GM21576 (cell line): ENCODE data around the gene DRAXIN.

Source experiments
- ATAC-seq: cut with Tn5 transposase; IDR thresholded peaks from one replicate; pipeline ENCODE4 v1.9.1; 2021; ENCODE audit warnings: mild to moderate bottlenecking, moderate library complexity; ENCODE audit not compliant: unreplicated experiment

The DRAXIN gene

DNA sequence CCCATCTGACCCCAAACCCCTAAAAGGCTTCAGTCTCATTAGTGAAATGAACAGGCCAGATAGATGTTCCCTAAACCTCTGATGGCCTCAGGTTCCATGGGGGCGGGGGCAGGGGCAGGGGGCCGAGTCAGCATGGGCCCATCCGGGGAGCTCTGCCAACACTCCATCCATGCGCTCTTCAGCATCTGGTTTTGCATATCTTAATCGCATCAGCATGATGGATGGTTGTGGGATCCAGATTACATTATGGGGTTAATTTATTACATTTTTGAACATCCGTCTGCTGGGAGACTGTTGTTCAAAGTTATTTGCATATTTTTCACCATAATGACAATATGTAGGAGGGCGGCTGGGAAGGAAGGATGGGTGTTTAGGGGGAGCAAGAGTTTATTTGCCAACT is 7.4 kb upstream of the DRAXIN start:
- no peak for ATAC-seq

DNA sequence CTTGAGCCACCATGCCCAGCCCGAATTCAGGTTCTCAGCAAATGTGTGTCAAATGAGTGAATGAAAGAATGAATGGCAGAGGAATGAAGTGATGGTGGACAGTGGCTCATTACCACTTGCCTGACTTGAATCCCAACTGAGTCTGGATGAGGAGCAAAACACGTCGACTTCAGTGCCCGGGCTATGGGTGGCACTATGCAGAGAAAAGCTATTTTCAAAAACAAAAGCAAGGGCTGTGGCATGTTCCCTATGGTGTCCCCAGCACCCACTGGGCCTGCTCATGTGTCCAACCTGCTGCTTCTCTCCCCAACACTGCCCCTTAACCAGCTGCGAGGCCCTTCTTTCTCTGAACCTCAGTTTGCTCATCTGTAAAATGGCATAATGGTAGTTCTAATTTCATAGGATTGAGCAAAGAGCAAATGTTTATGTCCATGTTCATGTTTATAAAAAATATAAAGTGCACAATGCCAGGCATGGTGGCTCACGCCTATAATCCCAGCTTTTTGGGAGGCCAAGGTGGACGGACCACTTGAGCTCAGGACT is 6.2 kb upstream of the DRAXIN start:
- ATAC-seq = no peak

DNA sequence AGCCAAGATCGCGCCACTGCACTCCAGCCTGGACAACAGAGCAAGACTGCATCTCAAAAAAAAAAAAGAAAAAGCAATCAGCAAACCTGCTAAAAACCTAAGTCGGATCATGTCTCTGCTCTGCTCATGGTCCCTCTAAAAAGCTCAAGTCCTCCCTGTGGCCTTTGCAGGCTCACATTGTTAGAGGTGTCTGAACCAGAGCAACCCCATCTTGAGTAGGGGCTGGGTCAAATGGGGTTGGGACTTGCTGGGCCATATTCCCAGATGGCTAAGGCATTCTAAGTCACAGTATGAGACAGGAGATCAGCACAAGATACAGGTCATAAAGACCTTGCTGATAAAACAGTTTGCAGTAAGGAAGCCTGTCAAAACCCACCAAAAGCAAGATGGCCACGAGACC is 3.0 kb upstream of the DRAXIN start:
- ATAC-seq = no peak

DNA sequence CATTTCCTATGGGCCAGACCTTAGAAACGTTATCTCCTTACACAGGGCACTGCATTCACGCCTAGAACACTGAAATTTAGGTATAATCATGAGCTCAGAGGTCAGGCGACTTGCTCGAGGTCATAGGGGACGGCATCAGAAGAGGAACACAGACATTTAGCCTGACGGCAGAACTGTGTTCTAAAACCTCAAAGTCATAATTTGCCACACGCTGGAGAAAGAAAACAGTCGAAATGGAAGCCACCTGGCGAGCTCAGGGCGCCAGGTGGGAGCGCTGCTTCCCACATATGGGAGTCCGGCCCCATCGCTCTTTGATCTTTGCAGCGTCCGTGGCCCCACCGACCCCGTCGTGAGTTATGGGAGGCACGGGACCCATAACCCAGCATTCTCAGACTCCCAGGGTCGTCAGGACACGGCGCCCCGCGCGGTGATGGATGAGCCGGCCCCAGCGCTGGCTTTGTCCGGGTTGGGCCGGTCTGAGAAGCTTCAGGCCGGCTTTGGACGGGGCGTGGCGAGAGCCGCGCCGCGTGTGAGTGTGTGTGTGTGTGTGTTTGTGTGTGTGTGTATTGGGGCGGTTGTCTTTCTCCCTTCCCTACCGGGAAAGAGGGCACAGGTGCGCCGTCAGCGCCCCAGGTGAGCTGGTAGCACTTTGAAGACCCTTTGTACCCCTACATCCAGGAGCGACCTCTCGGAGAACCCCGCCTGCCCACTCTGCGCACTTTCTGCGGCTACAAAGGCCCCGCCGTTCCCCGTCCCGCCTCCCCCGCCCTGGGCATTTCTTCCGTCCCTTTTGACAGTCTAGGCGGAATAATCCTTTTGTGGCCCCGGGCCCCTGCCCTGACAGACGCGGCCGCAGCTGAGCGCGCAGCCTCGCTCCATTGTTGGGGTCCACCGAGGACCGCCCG is 861 bp upstream of the DRAXIN start:
- ATAC-seq = no peak

DNA sequence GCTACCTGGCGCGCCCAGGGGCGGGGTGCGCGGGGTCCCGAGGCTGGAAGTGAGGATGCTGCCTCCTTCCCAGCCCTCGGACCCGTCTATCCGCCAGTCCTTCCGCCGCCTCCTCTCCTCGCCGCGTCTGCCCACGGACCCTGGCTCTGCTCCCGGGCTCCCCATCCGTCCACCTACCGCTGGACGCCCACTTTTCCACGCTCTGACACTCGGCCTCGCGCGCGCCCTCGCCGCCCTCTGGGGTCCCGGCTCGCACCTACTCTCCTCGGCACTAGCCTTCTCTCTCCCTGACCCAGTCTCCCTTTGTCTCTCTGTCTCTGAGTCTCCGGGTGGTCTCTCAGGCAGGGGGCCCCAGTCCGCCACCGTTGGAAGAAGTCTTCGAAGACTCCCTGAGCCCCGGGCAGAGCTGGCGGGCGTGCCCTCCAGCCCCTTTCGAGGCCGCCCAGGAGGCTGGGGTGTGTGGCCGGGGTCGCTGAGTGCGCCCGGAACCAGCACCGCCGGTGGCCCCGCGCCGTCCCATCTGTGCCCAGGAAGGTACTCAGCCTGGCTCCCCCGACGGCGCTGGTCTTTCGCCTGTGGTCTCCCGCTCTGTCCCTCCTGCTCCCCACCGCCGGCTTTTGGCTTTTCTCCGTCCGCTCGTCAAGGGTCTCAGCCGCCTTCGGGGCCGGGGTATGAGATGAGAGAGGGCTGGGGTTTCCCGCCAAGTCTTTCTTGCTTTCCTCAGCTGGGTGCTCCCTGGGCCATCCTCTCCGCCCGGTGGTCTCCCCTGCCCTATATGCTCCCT is 610 bp downstream of the DRAXIN start:
- no peak for ATAC-seq

DNA sequence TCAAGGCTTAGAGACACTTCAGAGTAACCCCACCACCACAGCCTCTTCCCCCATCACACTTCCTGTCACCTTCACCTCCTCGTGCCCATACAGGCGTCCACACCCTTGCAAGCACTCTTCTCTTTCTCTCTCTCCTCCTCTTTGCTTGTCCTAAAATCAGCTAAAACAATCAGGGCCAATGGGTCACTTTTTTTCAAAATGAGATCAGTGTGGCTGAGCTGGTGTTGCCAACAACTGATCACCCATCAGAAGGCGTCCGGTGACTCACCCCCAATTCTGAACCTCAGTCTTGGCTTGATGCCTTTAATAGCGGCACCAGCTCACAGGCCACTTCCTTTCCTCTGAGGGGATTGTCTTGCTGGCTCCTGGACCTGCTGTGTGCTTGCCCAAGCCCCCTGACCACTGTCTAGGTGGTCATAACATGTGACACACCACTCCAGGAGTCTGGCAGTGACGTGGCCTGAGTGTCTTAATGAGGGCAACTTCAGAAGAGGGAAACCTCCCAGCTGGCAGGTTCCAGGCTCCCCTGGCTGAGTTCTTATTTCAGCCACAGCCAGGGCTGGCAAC is 1.6 kb downstream of the DRAXIN start:
- no peak for ATAC-seq

DNA sequence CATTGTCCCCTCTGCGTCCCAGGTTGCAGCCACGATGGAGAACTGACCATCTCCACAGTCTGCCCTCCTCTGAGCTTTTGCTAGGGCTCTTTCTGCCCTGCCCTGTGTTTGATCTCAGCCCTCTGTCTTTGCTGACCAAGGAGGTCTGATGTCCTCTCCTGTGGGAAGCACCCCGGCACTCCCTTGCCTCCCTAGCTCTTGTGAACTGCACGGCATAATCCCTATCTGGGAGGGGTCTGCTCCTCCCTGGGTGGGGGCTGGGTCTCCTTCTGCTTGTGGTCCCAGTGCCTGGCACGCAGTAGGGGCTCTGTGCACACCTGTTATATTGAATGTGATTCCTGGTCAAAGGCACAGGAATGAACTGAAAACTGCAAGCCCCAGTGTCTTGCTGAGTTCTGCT is 2.4 kb downstream of the DRAXIN start:
- no peak for ATAC-seq

DNA sequence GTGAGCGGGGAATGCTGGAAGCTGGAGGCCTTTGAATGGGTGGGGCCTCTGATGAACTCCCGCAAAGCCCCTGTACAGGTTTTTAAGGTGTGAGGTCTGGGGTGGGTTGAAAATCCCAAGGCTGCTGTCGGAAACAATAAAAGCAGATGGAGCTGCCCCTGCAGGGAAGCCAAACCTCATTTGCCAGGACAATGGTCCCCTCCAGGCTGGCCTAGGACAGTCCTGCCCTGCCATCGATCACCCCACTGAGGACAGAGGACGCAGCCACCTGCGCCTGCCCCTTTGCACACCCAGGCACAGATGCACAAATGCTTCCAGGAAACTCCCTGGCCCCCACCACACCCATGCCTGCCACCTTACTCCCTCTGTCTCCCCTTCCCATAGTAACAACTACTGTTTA is 4.4 kb downstream of the DRAXIN start:
- no peak for ATAC-seq

DNA sequence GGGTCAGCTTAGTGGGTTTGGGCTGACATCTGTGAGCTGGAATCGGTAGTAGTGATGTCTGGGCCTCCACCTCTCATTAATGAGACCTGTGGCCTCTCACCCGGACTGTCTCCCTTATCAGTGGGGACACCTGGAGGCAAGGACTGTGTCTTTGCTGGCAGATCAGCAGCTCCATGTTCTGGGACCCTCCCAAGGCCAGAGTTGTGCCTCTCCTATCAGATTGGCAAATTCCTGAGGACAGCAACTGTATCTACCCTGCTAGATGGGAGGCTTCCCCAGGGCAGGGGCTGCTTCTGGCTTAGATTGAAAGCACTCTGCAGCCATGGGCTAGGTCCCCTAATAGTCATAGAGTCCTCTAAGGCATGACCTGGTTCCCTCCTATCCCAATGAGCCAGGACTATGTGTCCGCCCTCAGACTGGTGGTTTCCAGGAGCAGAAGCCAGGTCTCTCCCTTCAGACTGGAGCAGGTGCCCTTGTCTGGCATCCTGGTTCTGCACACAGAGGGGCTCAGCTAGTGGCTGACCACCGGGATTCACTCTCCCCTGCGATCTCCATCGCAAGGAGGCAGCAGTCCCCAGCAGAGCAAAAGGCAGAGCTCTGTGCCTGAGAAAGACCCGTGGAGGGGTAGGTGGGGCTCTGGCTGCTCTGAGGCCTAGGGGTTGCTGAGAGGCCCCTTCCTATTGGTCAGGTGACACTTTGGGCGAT is 5.8 kb downstream of the DRAXIN start:
- ATAC-seq = no peak

DNA sequence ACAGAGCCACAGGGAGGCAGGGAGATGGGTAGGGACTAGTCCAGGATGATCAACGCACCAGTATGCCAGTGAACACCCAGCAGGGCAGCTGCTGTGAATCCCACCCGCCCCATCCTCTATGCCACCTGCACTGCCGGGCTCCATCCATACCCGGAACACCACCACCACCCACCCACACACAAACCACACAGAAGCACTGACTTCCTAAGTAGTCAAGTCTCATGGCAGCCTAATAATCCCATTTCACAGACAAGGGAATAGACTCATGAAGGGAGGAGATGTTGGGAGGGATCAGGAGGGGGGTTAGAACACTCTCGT is 6.3 kb downstream of the DRAXIN start:
- no peak for ATAC-seq

DNA sequence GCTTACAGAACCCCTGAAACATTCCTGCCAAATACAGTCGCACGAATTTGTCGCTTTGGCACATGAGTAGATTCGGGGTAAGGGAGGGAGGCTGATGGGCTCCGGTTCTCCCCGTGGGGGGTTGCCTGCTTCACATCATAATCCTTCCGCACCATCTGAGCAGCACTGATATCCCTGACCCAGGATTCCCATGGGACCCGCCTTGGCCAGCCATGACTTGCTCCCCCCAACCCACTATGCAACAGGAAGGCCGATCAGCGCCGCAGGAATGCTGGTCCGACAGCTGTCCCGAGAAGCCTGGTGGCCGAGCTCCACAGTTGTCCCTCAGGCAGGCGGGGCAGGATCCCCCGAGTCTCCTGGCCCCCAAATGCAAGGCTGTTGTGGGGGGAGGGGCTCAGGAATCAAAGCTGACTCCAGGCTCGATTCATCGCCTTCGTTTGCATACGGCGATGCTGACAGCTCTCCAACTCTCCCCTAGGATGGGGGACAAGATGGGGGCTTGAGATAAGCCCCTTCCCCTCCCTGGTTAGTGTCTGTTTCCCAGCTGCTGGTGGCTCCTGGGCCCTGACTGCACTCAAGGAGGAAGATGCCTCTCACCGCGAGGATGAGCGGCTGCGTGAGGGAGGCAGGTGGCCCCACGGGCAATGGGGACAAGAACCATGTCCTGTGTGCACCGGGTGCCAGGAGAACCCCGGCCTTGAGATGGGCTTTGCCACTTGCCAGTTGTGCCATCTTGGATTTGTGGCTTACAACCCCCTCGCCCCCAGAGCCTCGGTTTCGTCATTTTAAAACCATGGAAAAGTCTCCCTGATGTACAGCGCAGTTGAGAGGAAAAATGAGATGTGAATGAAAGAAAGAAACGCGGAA is 9.3 kb downstream of the DRAXIN start:
- no peak for ATAC-seq

DNA sequence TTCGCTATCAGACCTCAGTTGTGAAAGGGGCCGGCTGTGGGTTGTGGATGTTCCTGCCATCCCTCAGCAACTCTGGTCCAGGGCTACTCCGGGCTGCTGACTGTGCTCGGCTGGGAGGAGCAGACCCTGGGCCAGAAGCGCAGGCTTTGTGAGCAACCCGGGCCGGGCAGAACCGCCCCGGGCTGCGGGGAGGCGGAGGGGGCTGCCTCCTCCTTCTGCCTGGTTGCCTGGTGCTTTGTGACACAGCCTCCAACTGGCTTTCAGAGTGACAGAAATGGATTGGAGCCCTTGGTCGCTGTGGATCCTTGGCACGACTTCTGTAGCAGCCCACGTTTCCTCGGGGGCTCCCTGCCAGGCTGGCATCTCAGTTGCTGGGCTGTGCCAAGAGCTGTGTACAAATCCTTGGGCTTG is 10.0 kb downstream of the DRAXIN start:
- ATAC-seq = no peak

DNA sequence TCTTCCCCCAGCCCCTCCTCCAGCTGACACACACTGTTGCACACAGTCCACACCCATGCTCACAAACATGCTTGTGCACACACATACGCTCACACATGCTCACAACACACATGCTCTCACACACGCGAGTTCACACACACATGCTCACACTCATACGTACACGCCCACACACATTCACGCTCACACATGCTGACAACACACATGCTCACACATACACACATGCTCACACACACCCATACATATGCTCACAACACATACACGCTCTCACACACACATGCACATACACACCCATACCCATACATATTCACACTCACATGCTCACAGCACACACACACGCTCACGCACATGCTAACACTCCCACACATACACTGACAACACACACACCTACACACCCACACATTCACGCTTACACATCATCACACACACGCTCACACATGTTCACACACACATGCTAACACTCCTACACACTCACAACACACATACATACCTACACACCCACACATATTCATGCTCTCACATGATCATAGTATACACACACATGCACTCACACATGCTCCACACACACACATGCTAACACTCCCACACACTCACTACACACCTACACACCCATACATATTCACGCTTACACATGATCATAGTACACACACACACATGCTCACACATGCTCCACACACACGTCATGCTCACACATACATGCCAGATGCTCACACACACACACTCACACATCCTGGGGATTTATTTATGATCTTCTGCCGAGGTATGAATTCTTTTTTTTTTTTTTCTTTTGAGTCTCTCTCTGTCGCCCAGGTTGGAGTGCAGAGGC is 10.7 kb downstream of the DRAXIN start:
- no peak for ATAC-seq

DNA sequence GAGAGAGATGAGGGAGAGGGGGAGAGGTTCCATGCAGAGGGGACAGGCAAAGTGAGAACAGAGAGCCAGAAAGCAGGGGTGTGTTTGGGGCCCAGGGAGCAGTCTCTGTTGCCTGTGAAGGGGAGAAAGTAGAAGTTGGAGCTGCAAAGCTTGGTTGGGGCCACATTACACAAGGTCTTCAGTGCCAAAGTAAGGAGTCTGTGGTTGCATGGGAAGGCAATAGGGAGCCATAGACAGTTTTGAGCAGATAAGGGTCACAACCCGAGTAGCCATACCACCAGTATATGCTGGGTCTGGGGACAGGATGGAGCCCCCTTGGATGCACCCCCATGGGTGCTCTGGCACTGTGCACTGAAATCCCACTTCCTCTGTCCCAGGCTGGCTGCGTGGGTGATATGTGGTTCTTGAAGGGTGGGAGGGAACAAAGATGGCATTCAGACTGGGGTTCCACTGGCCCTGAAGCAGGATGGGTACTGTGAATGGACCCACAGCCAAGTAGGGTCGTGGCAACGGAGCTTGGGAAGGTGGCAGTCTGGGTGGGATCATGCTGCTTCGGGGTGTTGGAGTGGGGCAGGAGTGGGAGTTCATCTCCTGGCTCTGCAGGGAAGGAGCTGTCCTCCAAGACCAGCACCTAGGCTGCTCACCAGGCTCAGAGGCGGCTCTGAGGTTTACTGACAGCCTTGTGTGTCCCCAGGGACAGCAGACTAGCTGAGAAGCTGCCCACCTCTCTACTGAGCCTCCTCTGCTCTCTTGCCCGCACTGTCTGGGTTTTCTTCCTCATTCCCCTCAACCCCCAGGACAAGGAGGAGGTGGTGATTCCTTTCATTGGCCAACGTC is 12.1 kb downstream of the DRAXIN start:
- no peak for ATAC-seq

DNA sequence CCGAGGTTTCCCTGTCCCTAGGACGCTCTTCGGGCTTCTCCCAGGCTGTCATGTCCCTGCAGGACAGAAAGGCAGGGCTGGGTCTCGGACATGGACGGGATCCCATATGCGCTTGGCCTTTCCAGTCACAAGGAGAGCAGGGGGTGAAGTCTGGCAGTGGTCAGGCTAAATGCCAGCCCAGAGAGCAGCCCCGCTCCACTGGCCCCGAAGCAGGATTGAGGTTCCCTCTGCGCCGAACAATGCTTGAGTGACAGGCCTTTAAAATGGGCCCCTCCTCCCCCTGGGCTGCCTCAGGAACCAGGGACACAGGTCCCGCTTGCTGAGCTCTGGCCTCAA is 12.7 kb downstream of the DRAXIN start:
- no peak for ATAC-seq

DNA sequence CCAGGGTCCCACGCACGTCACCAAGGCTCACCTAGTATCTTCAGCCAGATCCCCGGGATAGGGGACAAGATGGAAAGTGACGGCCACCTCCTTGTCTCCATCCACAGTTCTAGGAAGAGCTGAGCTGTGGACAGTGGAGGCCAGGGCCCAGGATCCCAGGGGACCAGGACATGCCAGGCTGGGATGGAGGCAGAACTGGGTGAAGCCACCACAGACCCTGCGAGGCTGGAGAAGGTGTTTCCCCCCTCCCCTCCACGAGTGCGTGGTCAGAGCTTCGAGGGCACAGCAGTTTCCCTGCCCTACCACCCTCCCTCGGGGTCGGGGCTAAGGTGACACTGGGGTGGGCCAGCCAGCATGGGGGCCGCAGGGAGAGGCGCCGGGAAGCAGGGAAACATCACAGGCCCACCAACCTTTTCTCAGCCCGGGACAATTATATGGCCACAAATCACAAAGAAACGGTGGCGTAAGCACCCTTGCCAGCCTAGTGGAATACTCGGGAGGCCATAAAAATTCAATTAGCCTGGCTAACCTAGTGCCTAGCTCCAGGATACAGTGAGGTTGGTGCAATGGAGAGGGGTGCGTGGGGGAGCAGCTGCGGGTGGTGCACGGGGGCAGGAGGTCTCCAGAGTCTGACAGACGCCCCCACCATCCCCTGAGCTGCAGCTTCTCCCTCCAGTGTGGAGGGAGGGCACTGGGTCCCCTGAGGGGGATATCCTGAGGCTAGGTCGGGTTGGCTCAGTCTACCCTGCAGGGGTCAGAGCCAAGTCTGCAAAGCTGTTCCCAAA is 13.4 kb downstream of the DRAXIN start:
- ATAC-seq = no peak

DNA sequence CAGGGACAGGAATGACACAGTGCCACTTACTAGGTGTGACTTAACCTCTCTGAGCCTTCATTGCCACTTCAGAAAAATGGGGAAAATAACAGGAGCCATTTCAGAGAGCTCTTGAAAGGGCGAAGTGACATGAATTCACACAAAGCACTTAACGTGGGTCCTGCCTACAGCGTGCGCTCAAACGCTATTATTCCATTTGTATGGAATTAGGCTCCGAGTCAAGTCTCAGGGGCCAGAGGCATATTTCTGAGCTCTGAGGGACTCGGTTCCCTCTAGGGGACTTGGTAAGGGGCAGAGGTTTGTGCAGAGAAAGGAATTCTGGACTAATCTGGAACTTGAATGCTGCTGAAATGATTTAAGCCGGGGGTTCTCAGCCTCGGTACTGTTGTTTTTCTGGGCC is 14.1 kb downstream of the DRAXIN start:
- no peak for ATAC-seq

DNA sequence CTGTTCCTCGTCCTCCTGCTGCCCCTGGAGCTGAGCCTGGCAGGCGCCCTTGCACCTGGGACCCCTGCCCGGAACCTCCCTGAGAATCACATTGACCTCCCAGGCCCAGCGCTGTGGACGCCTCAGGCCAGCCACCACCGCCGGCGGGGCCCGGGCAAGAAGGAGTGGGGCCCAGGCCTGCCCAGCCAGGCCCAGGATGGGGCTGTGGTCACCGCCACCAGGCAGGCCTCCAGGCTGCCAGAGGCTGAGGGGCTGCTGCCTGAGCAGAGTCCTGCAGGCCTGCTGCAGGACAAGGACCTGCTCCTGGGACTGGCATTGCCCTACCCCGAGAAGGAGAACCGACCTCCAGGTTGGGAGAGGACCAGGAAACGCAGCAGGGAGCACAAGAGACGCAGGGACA is 14.8 kb downstream of the DRAXIN start:
- no peak for ATAC-seq
